Hepatocyte (in vitro differentiated cells): ENCODE results near the gene DNAH9.

Source experiments
- EZH2phosphoT487 ChIP-seq: fragments of 200-600 bp; sonication (generic); IDR thresholded peaks from one replicate; pipeline ENCODE4 v1.6.1; 2018; ENCODE audit warnings: antibody characterized with exemption, mild to moderate bottlenecking, low read depth, moderate library complexity; ENCODE audit not compliant: unreplicated experiment, severe bottlenecking
- TF ChIP-seq, protein P1 (sequence below): fragments of 200-600 bp; sonication (generic); IDR thresholded peaks from 2 replicates; pipeline ENCODE4 v1.5.1; 2016; ENCODE audit warnings: antibody characterized with exemption, mild to moderate bottlenecking; ENCODE audit not compliant: poor library complexity

DNA sequence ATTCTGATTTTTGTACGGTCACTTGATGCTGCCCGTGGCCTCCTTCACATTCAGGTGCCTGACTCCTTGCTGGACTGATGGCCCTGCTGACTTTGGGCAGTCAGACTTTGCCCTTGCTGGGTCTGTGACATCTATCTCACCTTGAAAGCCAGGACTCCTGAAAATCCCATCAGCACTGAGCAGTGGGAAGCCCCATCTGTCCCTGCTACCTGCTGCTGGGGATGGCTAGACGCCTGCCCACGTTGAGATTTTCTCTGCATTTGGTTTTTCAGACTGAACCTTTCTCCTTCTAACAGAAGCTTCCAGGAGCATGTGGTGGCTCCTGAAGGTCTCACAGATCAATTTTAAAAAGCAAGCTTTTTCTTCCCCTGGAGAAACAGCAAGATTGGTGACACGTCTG, 409.2 kb downstream of the DNAH9 start:
- TF ChIP-seq, protein P1, sequence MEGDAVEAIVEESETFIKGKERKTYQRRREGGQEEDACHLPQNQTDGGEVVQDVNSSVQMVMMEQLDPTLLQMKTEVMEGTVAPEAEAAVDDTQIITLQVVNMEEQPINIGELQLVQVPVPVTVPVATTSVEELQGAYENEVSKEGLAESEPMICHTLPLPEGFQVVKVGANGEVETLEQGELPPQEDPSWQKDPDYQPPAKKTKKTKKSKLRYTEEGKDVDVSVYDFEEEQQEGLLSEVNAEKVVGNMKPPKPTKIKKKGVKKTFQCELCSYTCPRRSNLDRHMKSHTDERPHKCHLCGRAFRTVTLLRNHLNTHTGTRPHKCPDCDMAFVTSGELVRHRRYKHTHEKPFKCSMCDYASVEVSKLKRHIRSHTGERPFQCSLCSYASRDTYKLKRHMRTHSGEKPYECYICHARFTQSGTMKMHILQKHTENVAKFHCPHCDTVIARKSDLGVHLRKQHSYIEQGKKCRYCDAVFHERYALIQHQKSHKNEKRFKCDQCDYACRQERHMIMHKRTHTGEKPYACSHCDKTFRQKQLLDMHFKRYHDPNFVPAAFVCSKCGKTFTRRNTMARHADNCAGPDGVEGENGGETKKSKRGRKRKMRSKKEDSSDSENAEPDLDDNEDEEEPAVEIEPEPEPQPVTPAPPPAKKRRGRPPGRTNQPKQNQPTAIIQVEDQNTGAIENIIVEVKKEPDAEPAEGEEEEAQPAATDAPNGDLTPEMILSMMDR = no peak
- no peak for TF ChIP-seq EZH2phosphoT487
